HG03025 (cell line): ENCODE results near the gene ASCC1.
"Not testable (repeated sequence)": the region's sequence is repeated elsewhere in the genome, so short reads cannot be mapped to it uniquely, and the experiment has no call there.

ENCODE experiments used
- ATAC-seq: cut with Tn5 transposase; IDR thresholded peaks from one replicate; pipeline ENCODE4 v1.9.1; 2021; ENCODE audit warnings: mild to moderate bottlenecking, moderate library complexity; ENCODE audit not compliant: unreplicated experiment, low FRiP score

Gene ASCC1

GRCh38 chr10:72249176-72249862 lies 33.2 kb upstream of the ASCC1 start:
- not testable (repeated sequence) for ATAC-seq

GRCh38 chr10:72248468-72249151 lies 32.5 kb upstream of the ASCC1 start:
- peak; percentile 78 for ATAC-seq

- ATAC-seq = no peak
These were observed 30.0 kb upstream of the ASCC1 start for GRCh38 chr10:72245949-72246525.

GRCh38 chr10:72244573-72245038 lies 28.5 kb upstream of the ASCC1 start:
- ATAC-seq = no peak

- ATAC-seq = no peak
These were observed 27.9 kb upstream of the ASCC1 start for GRCh38 chr10:72243822-72244437.

GRCh38 chr10:72242675-72243074 lies 26.6 kb upstream of the ASCC1 start:
- ATAC-seq = no peak

- no peak for ATAC-seq
These were observed 25.7 kb upstream of the ASCC1 start for GRCh38 chr10:72241691-72242252.

GRCh38 chr10:72240371-72240770 lies 24.3 kb upstream of the ASCC1 start:
- no peak for ATAC-seq

- no peak for ATAC-seq
These were observed 23.3 kb upstream of the ASCC1 start for GRCh38 chr10:72239409-72239808.

GRCh38 chr10:72238392-72239175 lies 22.5 kb upstream of the ASCC1 start:
- ATAC-seq = no peak

GRCh38 chr10:72235544-72236279 lies 19.6 kb upstream of the ASCC1 start:
- no peak for ATAC-seq

GRCh38 chr10:72234560-72235095 lies 18.6 kb upstream of the ASCC1 start:
- ATAC-seq = no peak

GRCh38 chr10:72233621-72234020 lies 17.5 kb upstream of the ASCC1 start:
- ATAC-seq = no peak

GRCh38 chr10:72229261-72230251 lies 13.5 kb upstream of the ASCC1 start:
- ATAC-seq = no peak

- ATAC-seq = no peak
These were observed 12.3 kb upstream of the ASCC1 start for GRCh38 chr10:72228318-72228751.

- no peak for ATAC-seq
These were observed 11.8 kb upstream of the ASCC1 start for GRCh38 chr10:72227826-72228225.

GRCh38 chr10:72226418-72227027 lies 10.4 kb upstream of the ASCC1 start:
- ATAC-seq = no peak

- not testable (repeated sequence) for ATAC-seq
These were observed 8.1 kb upstream of the ASCC1 start for GRCh38 chr10:72224191-72224590.
